ENCODE data around the gene ARID2.

ARID2 gene

DNA sequence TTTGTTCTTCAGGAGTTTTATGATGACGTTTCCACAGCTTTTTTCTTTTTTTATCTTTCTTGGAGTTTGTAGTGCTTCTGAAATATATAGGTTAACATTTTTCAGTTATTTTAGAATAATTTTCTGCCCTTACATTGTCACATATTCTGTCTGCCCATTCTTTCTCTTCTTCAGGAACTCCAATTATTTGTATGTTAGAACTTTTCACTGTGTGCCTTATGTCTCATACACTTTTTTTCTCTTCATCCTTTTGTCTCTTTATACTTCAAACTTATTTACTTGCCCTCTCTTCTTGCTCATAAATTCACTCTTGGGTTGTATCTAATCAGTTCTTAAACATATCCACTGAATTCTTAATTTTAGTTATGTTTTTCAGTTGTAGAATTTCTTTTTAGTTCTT, 105.3 kb downstream of the ARID2 start:
- H3K27ac ChIP-seq (ENCODE audit: low read depth, low read length), result no peak overlapping the region
- no peaks in the 10 kb centered on the region for H3F3A ChIP-seq (ENCODE audit: insufficient read depth)
- no peaks in the 10 kb centered on the region for H3K79me2 ChIP-seq (ENCODE audit: insufficient read depth, low read length)
- H3K4me3 ChIP-seq (ENCODE audit: insufficient read depth, low read length, poor library complexity, severe bottlenecking), result no peak overlapping the region
- no peaks in the 10 kb centered on the region for H3K27me3 ChIP-seq (ENCODE audit: low read length)
- TF ChIP-seq CTCF (IDR thresholded peaks at IDR 0.05; ENCODE audit: insufficient read depth, low read length, poor library complexity, severe bottlenecking), result no peak
- no peaks in the 10 kb centered on the region for H3K9me3 ChIP-seq (ENCODE audit: insufficient read depth, low read length)
- H3K9ac ChIP-seq (ENCODE audit: low read length), result no peak overlapping the region
- no peaks in the 10 kb centered on the region for H3K9me2 ChIP-seq (replicated peaks; ENCODE audit: insufficient read depth, low read length)
- H2AFZ ChIP-seq (ENCODE audit: low read depth, low read length, severe bottlenecking), result no peak overlapping the region
- peaks cover 23% of the 10 kb centered on the region; the same call in 1 of the 2 replicates for H3K36me3 ChIP-seq (ENCODE audit: low read length)
- H3K4me2 ChIP-seq (ENCODE audit: low read depth, low read length, poor library complexity, severe bottlenecking), result no peak overlapping the region
- H4K20me1 ChIP-seq (ENCODE audit: low read depth, low read length), result no peaks in the 10 kb centered on the region

DNA sequence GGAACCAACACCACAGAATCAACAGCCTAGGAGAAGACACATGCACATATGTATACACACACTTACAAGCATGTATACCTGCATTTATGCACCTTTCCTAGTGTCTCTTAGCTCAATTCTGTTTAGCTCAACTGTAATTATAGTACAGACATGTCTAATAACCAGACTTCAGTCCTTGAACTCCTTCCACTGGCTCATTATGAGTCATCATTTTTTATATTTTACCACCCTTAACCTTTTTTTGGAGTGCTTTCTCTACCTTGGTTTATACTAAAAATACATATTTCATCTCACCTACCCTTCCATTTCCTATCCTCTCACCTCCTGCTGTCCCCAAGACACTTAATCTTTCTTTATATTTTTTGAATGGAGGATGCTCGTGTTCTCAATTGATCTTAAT, 110.4 kb downstream of the ARID2 start:
- Histone ChIP-seq H3K4me2 (ENCODE audit: low read depth, low read length, poor library complexity, severe bottlenecking) (no peak overlapping the region), H3K9me3 (ENCODE audit: insufficient read depth, low read length) (no peaks in the 10 kb centered on the region), H3K36me3 (ENCODE audit: low read length) (peaks cover 18% of the 10 kb centered on the region; the same call in 1 of the 2 replicates), H3F3A (ENCODE audit: insufficient read depth) (no peaks in the 10 kb centered on the region), H2AFZ (ENCODE audit: low read depth, low read length, severe bottlenecking) (no peak overlapping the region), H3K27me3 (ENCODE audit: low read length) (no peaks in the 10 kb centered on the region), H3K9me2 (replicated peaks; ENCODE audit: insufficient read depth, low read length) (no peaks in the 10 kb centered on the region), H3K27ac (ENCODE audit: low read depth, low read length) (no peak overlapping the region), H3K4me3 (ENCODE audit: insufficient read depth, low read length, poor library complexity, severe bottlenecking) (no peak overlapping the region), H4K20me1 (ENCODE audit: low read depth, low read length) (no peaks in the 10 kb centered on the region), H3K9ac (ENCODE audit: low read length) (no peak overlapping the region), H3K79me2 (ENCODE audit: insufficient read depth, low read length) (no peaks in the 10 kb centered on the region)
- no peak for TF ChIP-seq EZH2phosphoT487 (conservative IDR thresholded peaks at IDR 0.05; ENCODE audit: low read length)
- no peak for TF ChIP-seq CTCF (IDR thresholded peaks at IDR 0.05; ENCODE audit: insufficient read depth, low read length, poor library complexity, severe bottlenecking)

DNA sequence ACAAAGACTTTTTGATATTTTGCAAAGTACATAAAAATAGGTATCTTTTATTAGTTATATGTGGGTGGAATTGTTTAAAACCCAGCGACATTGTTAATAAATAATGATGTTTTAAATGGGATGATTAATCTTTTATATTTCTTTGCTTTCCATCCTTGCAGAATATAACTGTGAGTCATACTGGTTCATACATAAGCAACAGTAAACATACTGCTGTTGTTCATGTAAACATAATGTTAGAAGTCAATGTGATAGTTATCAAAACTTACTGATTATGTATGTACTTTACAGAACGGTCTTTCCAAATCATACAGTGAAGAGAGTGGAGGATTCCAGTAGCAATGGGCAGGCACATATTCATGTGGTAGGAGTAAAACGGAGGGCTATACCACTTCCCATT, 119.8 kb downstream of the ARID2 start:
- Histone ChIP-seq H3K27ac (ENCODE audit: low read depth, low read length) (no peak overlapping the region), H3F3A (ENCODE audit: insufficient read depth) (no peaks in the 10 kb centered on the region; the same call in 1 of the 2 replicates), H3K4me2 (ENCODE audit: low read depth, low read length, poor library complexity, severe bottlenecking) (no peak overlapping the region), H3K27me3 (ENCODE audit: low read length) (no peaks in the 10 kb centered on the region), H4K20me1 (ENCODE audit: low read depth, low read length) (no peaks in the 10 kb centered on the region), H3K9me3 (ENCODE audit: insufficient read depth, low read length) (no peaks in the 10 kb centered on the region), H3K9me2 (replicated peaks; ENCODE audit: insufficient read depth, low read length) (no peaks in the 10 kb centered on the region), H3K79me2 (ENCODE audit: insufficient read depth, low read length) (no peaks in the 10 kb centered on the region), H3K36me3 (ENCODE audit: low read length) (peaks cover 31% of the 10 kb centered on the region), H2AFZ (ENCODE audit: low read depth, low read length, severe bottlenecking) (no peak overlapping the region), H3K4me3 (ENCODE audit: insufficient read depth, low read length, poor library complexity, severe bottlenecking) (no peak overlapping the region), H3K9ac (ENCODE audit: low read length) (no peak overlapping the region)
- TF ChIP-seq EZH2phosphoT487 (conservative IDR thresholded peaks at IDR 0.05; ENCODE audit: low read length) (no peak), CTCF (IDR thresholded peaks at IDR 0.05; ENCODE audit: insufficient read depth, low read length, poor library complexity, severe bottlenecking) (no peak)

Measured in SU-DHL-6 (cell line).